ENCODE measurements around the gene COPG1. TPM values are rescaled to one million over a fixed set of nuclear protein-coding genes. Genes with fewer than 3 reads are reported as not detected.

The COPG1 gene
- total RNA-seq, 1 donor from 2014 or later, result 216 TPM

GRCh38 chr3:129313665-129314385 lies 64.4 kb downstream of the COPG1 start:
- no peak for DNase-seq (ENCODE audit: low spot score)

DNA sequence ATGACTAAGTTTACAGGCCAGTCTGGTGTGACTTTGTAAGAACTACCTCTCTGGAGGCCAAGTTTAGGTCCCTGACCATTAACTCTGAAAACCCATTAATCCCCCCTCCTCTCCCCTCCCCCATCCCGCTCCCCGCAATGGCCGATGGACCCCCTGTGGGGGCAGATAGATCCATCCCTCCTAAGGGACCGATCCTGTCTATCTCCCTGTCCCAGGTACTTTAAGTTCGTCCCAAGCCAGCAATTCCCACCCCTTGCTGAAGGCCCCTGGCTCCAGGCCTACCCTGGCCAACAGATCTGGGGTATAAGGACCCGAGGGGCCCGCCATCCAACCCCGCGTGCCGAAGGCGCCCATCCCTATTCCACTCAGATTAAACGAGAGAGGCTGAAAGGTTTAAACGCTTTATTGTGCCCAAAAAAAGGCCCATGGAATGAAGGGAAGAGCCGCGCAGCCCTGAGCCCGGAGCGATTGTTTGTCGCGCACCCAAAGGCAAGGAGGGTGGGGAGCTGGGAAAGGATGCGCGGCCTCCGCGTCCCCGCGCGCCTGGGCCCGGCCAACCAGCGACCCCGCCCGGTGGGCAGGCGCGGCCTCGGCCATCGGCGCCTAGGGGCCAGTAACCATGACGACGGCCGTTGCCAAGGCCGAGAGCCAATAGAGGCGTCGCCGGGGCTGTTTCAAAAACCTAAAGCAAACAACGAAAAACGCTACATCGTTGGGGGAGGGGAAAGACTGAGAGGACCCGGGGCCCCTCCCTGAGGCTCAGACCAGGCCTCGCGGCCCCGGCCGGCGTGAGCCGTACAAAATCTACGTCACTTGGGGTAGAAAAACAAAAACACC lies 65.2 kb downstream of the COPG1 start:
- peak; percentile 84 for DNase-seq (ENCODE audit: low spot score)

DNA sequence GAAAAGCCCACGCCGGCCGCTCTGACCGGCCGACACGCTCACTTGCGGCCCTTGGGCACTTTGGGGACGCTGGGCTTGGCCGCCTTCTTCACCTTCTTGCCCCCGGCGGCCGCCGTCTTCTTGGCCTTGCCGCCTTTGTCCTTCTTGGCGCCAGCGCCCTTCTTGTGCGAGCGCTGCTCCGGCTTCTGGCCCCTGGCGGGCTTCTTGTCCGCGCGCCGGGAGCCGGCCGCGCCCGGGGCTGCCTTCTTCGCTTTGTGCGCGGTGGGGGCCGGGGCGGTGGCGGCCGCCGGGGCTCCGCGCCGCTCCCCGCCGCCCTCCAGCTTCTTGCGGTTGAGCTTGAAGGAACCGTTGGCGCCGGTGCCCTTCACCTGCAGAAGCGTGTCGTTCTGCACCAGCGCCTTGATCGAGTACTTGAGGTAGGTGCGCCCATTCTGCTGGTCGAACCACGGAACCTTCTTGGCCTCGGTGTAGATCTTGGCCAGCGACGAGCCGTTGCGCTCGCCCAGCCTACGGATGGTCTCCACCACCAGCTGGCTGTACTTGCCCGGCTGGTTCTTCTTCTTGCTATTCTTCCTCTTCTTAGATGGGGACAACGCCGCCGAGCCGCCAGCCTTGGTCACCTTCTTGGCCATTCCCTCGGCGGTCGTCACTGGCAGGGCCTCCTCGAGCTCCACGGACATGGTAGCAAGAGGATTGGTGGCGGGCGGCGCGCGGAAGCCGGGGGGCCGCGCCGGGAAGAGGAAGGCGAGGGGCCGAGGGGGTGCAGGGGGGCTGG lies 66.0 kb downstream of the COPG1 start:
- peak; percentile 38 for DNase-seq (ENCODE audit: low spot score)

GRCh38 chr3:129315998-129316247 lies 66.5 kb downstream of the COPG1 start:
- no peak for DNase-seq (ENCODE audit: low spot score)

- DNase-seq (ENCODE audit: low spot score), result peak; percentile 89
These were observed 67.0 kb downstream of the COPG1 start for GRCh38 chr3:129316248-129317013.

- no peak for DNase-seq (ENCODE audit: low spot score)
These were observed 67.8 kb downstream of the COPG1 start for GRCh38 chr3:129317014-129317771.

- no peak for DNase-seq (ENCODE audit: low spot score)
These were observed 68.4 kb downstream of the COPG1 start for GRCh38 chr3:129317848-129318247.

DNA sequence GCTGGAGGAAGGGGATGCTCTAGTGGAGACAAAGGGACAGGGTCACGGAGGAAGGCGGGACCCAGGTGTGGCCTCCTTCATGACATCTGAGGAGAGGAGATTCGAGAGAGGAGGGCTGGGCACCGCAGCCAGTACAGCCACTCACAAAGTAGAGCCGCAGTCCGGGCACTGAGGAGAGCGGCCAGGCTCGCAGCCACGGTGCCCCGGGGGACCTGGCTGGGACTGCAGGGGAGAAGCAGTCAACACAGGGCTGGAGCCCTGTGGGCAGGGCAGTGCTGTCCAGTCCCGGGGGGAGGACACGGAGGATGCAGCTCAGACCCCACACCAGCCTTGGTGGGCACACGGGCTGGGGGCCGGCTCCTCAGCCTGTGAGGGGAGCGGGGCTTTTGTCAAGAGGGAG lies 69.5 kb downstream of the COPG1 start:
- no peak for DNase-seq (ENCODE audit: low spot score)

DNA sequence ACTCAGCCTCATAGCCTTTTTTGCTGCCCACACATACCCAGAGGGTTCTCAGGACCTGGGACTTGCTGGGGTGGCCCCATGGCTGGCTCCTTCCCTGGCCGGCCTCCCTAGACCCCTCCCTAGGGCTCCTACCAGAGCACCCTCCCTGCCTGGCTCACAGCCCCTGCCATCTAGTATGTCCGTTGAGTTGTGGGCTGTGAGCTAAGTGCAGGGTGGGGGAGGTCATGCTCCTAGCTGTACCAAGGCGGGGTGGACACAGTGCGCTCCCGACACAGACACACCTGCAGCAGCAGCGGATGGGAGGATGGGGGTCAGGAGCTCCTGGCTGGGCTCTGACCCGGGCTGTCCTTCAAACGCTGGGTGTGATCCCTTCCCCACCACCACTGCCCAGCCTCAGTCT lies 70.9 kb downstream of the COPG1 start:
- no peak for DNase-seq (ENCODE audit: low spot score)

GRCh38 chr3:129320825-129321487 lies 71.5 kb downstream of the COPG1 start:
- DNase-seq (ENCODE audit: low spot score), result no peak

- no peak for DNase-seq (ENCODE audit: low spot score)
These were observed 72.5 kb downstream of the COPG1 start for GRCh38 chr3:129321887-129322286.

DNA sequence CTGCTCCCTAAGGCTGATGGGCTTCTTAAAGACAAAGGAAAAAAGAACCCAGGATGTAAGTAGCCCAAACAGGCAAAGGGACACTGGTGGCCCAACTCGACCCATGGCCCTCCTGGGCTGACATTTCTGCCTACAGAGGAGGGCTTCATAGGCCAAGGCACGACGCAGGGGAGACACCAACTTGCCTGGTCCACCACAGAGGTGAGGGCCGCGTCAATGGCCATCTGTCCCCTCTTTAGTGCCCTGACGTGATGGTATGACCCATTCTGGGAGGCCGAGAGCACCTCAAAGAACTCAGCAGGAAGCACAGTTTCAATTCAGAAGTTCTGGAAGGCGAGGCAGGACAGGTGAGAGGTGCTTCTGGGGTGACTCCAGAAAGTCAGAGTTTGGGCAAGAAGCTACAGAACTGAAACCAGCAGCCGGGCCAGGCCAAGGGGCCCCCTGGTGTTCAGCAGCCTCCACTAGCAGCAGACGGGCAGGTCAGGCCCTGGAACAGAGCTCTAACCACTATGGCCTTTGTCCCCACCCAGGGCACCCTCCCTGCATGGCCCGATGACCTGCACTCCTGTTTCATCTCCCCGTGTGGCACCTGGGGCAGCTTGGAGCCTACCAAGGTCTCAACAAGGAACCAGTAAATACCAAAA lies 74.4 kb downstream of the COPG1 start:
- no peak for DNase-seq (ENCODE audit: low spot score)

DNA sequence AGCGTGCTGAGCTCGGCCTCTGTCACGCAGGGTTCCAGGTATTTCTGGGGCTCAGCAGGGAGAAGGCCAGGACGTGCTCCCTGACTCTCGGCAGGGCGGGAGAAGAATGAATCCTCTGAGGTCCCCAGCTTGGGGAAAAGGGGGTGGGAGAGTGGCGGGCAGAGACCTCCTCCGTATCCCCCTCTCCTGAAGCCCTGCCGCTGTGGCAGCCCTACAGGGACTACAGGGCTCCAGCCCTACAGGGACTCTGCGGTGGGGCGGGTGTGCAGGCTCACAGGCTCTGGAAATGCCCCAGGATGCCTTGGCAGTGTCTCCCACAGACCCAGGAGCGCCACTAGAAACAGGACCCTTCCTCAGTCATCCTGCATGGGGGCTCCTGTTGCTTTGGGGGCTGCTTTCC lies 75.4 kb downstream of the COPG1 start:
- DNase-seq (ENCODE audit: low spot score), result no peak

DNA sequence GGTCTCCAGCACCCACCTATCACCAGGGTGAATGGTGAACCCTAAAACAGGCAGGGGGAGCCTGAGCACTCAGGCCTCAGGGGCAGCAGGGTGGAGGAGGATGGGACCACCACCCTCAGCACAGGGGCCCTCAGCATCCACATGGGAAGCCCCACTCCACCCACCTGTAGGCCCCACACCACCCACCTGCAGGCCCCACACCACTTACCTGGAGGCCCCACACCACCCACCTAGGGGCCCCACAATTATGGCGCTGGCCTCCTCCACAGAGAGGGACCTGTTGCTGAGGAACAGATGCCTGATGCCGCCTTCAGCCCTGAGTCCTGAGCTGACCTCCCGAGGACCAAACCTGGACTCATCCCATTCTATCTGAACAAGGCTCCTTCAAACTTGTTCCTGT lies 76.0 kb downstream of the COPG1 start:
- no peak for DNase-seq (ENCODE audit: low spot score)

DNA sequence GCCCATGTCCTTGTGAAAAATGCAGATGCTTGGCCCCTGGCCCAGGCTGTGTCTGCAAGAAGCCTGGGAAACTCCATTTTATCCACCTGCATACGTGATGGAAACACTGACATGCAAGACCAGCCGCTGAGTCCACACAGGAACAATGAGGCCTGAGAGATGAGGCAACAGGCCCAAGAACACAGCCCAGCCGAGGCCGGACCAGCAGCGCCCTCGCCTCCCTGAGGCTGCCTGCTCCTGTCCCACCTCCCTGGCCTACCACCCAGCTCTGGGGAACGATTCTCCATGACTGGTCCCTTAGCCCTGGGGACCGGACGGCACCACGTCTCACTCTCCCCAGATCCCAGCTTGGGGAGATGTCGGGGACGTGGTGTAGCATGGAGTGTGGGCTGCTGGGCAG lies 76.7 kb downstream of the COPG1 start:
- no peak for DNase-seq (ENCODE audit: low spot score)

DNA sequence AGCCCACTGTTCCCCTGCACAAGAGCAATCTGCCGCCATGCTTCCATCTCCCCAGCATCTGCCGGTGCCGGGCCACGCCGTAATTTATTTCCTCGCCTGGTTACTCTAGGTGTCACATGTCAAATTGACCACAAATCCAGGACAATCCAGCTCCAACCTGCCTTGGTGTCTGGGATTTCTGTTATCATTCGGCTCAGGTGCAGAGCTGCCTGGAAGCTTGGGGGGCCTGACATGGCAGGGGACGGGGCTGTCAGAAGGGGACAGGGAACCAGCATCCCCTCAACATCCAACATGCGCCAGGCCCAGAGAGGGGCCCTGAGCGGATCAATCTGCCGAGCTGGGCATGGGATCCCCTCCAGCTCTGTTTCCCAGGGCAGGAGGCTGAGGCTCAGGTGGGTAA lies 77.2 kb downstream of the COPG1 start:
- no peak for DNase-seq (ENCODE audit: low spot score)
